ENCODE results near the gene DISC1. TPM values are rescaled to one million over a fixed set of nuclear protein-coding genes. Genes with fewer than 3 reads are reported as not detected.

DISC1 gene
- total RNA-seq, 2 experiments from 2014 or later = 2.8 to 3.9 TPM

DNA sequence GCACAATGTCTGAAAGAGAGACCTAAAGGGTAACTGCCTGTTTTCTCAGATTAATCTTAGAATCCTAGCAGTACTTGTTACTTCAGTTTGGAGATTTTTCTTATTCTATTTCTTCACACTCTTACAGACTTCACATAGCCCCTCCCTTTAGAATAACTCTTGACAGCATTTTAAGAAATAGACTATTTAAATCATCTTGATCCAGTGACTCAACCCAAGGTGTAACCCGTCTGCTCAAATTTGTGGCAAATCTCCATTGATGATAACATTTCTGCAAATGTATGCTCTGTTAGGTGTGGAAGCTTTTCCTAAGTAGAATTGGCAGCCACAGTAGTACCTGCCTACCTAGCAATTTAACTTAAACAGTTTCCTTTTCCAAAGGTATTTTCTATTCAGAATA lies 391.2 kb downstream of the DISC1 start:
- no peak for DNase-seq
- no peak overlapping the region for H3K27ac Mint-ChIP-seq
- H3K27me3 Mint-ChIP-seq = no peaks in the 10 kb centered on the region
- ChIA-PET POLR2A (interaction anchor here (0.6 kb wide), 1 partner anchor 53 kb away, joined by 4 read pairs; no protein-coding TSS in a partner anchor), CTCF (no interaction called here)
- no peaks in the 10 kb centered on the region for H3K9me3 Mint-ChIP-seq
- intact Hi-C loops (cut with micrococcal nuclease) = no loop called here
- no peaks in the 10 kb centered on the region for H3K36me3 Mint-ChIP-seq
- H3K4me3 Mint-ChIP-seq = no peak overlapping the region
- H3K4me1 Mint-ChIP-seq (ENCODE audit: low read depth) = no peaks in the 10 kb centered on the region

DNA sequence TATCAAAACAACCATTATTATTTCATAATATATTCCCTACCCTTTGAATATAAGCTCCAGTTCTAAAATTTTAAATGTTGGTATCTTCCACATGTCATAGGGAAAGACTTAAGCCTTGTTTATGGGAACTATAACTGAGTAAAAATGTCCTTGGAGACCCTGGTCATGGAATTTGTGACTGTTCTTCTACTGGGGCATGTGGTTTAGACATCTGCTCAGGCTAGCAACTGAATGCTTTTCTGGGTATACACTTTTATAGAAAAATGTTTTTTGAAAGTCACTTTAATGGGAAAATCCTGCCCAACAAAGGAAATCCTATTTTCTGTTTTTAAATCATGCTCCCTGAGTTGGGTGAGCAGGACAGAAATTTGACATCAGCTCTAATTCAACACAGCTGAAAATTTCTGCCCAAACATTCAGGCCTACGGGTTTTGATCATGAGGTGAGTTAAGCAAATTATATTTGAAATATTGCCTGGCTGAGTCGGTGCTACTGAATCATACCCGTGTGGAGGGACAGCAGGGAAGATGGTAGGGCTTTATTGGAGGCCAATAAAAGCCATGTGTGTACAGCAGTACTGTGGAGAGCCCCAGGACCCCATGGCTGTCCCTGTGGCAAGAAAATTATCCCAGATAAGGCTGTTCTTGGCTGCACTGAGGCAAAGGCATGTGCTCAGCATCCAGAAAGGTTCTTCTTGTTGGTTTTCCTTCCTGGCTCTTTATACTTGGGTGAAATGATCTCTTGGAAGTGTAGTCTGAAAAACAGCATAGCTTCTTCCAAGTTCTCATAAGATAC lies 391.8 kb downstream of the DISC1 start:
- no peaks in the 10 kb centered on the region for H3K4me1 Mint-ChIP-seq (ENCODE audit: low read depth)
- CTCF ChIA-PET = no interaction called here
- H3K9me3 Mint-ChIP-seq = no peaks in the 10 kb centered on the region
- DNase-seq = no peak
- H3K4me3 Mint-ChIP-seq = no peak overlapping the region
- no peaks in the 10 kb centered on the region for H3K36me3 Mint-ChIP-seq
- H3K27ac Mint-ChIP-seq = no peak overlapping the region
- intact Hi-C loops (cut with micrococcal nuclease) = no loop called here
- POLR2A ChIA-PET = no interaction called here
- H3K27me3 Mint-ChIP-seq = no peaks in the 10 kb centered on the region

DNA sequence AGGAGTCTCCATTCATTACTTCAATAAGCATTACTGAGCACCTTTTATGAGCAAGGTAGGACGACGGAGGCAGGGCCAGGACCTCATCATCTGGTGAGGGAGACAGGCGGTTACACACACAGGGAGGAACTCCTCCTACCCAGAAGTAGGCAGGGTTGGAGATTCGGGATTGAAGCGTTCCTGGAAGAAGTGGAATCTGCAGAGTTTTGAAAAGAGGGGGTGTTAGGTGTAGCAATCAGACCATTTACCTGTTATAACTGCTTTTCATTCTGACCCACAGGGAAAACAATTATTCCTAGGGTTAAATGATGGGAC lies 392.4 kb downstream of the DISC1 start:
- Mint-ChIP-seq H3K27me3 (no peaks in the 10 kb centered on the region), H3K27ac (no peak overlapping the region), H3K4me3 (no peak overlapping the region), H3K36me3 (no peaks in the 10 kb centered on the region), H3K4me1 (ENCODE audit: low read depth) (no peaks in the 10 kb centered on the region), H3K9me3 (no peaks in the 10 kb centered on the region)
- DNase-seq = no peak
- intact Hi-C loops (cut with micrococcal nuclease) = no loop called here
- POLR2A ChIA-PET = no interaction called here
- CTCF ChIA-PET = no interaction called here

DNA sequence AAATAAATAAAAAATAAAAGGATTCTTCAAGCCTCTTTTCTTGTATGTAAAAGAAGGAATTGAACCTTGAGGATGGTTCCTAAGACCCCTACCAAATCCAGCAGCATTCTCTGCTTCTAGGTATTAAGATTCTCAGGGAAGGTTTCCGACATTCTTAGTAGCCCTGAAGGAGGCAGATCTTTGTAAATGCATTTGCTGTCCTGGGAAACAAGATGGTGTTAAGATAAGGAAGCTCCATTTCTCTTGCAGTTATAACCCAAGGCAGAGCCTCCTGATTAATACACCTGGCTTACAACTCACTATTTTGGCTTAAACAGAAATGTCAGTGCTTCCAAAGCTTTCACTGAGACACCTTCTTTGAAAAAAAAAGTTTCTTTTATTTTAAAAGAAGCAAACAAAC lies 393.8 kb downstream of the DISC1 start:
- no peak for DNase-seq
- H3K4me3 Mint-ChIP-seq = no peak overlapping the region
- intact Hi-C loops (cut with micrococcal nuclease) = no loop called here
- no peaks in the 10 kb centered on the region for H3K9me3 Mint-ChIP-seq
- no peaks in the 10 kb centered on the region for H3K27me3 Mint-ChIP-seq
- no peaks in the 10 kb centered on the region for H3K36me3 Mint-ChIP-seq
- CTCF ChIA-PET = no interaction called here
- POLR2A ChIA-PET = no interaction called here
- H3K27ac Mint-ChIP-seq = no peak overlapping the region
- H3K4me1 Mint-ChIP-seq (ENCODE audit: low read depth) = no peaks in the 10 kb centered on the region

DNA sequence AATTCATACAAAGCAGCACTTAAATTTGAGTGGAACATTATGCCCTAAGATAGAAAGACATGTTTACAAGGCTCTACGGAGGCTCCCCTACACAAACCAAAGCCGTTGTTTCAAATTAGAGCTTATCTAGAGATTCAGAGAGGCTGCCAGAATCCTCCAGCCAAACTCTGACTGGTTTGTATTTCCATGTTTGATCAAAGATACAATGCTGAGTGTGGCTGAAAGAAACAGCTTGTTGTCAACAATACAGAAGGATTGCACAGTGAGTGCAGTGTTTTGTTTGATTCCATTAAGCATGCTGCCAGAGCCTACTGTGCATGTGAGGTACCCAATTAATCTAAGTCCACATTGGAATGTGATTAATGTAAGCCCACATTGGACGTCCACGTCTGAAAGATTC lies 402.7 kb downstream of the DISC1 start:
- Mint-ChIP-seq H3K4me1 (ENCODE audit: low read depth) (no peaks in the 10 kb centered on the region), H3K27me3 (no peaks in the 10 kb centered on the region), H3K4me3 (no peak overlapping the region), H3K27ac (no peak overlapping the region), H3K9me3 (no peaks in the 10 kb centered on the region), H3K36me3 (peaks cover 14% of the 10 kb centered on the region)
- POLR2A ChIA-PET = no interaction called here
- DNase-seq = no peak
- intact Hi-C loops (cut with micrococcal nuclease) = no loop called here
- CTCF ChIA-PET = no interaction called here

DNA sequence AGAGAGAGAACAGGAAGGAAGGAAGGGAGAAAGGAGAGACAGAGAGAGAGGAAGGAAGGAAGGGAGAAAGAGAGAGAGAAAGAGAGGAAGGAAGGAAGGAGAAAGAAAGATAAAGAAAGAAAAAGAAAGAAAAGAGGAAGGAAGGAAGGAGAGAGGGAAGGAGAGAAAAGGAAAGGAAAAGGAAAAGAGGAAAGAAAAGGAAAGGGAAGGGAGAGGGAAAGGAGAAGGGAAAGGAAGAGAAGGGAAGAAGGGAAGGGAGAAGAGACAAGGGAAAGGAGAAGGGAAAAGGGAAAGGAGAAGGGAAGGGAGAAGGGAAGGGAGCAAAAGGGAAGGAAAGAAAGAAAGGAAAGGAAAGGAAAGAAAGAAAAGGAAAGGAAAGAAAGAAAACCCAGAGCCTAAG lies 404.6 kb downstream of the DISC1 start:
- CTCF ChIA-PET = no interaction called here
- Mint-ChIP-seq H3K4me1 (ENCODE audit: low read depth) (no peaks in the 10 kb centered on the region), H3K27me3 (no peaks in the 10 kb centered on the region), H3K36me3 (peaks cover 15% of the 10 kb centered on the region), H3K9me3 (no peaks in the 10 kb centered on the region), H3K4me3 (no peak overlapping the region), H3K27ac (no peak overlapping the region)
- intact Hi-C loops (cut with micrococcal nuclease) = no loop called here
- no peak for DNase-seq
- POLR2A ChIA-PET = no interaction called here

DNA sequence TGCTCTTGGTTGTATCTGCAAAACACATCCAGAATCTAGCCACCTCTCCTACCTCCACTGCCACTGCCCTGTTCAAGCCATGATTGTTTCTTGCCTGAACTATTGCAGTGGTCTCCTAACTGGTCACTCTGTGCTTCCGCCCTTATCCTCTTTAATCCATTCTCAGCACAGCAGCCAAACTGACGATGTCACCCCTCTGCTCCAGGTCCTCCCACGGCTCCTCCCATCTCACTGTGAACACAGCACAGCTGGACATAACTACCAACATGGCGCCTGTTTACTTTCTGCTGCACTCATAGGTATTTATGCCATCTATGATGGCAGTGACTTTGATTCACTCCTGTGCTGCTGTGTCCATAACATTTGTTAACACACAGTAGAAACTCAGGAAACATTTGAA lies 406.7 kb downstream of the DISC1 start:
- DNase-seq = no peak
- Mint-ChIP-seq H3K27me3 (no peaks in the 10 kb centered on the region), H3K4me3 (no peak overlapping the region), H3K9me3 (no peaks in the 10 kb centered on the region), H3K27ac (no peak overlapping the region), H3K4me1 (ENCODE audit: low read depth) (no peaks in the 10 kb centered on the region), H3K36me3 (peaks cover 17% of the 10 kb centered on the region)
- POLR2A ChIA-PET = no interaction called here
- intact Hi-C loops (cut with micrococcal nuclease) = no loop called here
- CTCF ChIA-PET = no interaction called here

DNA sequence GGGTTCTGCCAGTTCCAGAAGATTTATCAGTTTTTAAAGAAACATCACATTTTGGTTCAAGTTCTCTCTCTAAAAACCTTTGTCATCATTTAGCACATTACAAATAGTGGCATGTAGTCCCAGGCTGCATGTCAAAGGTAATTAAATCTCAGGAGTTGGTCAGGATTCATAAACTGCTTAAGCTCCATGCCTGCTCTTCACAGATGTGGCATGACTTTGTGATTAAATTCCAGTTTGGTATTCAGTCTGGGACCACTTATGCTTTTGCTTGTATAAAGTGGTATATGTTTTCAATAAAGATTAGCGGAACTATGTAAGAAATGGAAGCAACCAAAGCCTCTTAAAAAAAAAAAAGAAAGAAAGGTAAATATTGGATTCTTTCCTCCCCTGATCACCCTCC lies 408.0 kb downstream of the DISC1 start:
- ChIA-PET POLR2A (no interaction called here), CTCF (no interaction called here)
- Mint-ChIP-seq H3K27me3 (no peaks in the 10 kb centered on the region), H3K4me1 (ENCODE audit: low read depth) (no peaks in the 10 kb centered on the region), H3K27ac (no peak overlapping the region), H3K4me3 (no peak overlapping the region), H3K9me3 (no peaks in the 10 kb centered on the region), H3K36me3 (peaks cover 15% of the 10 kb centered on the region)
- DNase-seq = no peak
- intact Hi-C loops (cut with micrococcal nuclease) = no loop called here

DNA sequence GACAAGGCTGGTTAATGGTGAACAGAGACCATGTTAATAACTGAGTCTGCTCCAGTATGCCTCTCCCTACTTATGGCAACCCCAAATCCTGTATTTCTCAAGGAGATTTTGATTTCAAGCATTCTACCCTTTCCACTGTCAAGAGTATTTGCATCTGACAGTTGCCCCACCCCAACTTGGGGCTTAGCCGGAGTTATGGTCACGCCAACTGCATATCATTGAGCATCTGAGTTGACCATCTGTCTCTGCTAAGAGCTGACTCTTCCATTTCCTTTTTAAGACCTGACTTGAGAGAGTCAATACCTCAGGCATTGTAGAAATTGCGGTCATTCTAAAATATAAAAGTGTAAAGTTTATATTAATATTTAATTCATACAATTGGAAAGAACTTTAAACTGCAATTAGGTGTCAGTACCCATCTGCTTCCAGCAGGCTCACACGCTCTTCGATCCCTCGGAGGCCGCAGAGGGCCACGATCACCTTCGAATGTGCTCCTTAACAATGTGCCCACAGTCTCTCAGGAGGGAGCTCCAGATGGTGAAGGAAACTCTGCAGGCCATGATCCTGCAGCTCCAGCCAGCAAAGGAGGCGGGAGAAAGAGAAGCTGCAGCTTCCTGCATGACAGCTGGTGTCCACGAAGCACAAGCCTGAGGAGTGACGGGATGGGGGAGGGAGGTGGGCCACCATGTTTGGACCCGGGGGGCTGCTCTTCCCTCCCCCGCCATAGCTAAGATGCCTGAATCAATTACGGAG lies 409.8 kb downstream of the DISC1 start:
- H3K27me3 Mint-ChIP-seq = no peaks in the 10 kb centered on the region
- CTCF ChIA-PET = no interaction called here
- POLR2A ChIA-PET = no interaction called here
- H3K9me3 Mint-ChIP-seq = no peaks in the 10 kb centered on the region
- DNase-seq = no peak
- no peak overlapping the region for H3K27ac Mint-ChIP-seq
- H3K36me3 Mint-ChIP-seq = peaks cover 15% of the 10 kb centered on the region
- intact Hi-C loops (cut with micrococcal nuclease) = no loop called here
- no peak overlapping the region for H3K4me3 Mint-ChIP-seq
- no peaks in the 10 kb centered on the region for H3K4me1 Mint-ChIP-seq (ENCODE audit: low read depth)

DNA sequence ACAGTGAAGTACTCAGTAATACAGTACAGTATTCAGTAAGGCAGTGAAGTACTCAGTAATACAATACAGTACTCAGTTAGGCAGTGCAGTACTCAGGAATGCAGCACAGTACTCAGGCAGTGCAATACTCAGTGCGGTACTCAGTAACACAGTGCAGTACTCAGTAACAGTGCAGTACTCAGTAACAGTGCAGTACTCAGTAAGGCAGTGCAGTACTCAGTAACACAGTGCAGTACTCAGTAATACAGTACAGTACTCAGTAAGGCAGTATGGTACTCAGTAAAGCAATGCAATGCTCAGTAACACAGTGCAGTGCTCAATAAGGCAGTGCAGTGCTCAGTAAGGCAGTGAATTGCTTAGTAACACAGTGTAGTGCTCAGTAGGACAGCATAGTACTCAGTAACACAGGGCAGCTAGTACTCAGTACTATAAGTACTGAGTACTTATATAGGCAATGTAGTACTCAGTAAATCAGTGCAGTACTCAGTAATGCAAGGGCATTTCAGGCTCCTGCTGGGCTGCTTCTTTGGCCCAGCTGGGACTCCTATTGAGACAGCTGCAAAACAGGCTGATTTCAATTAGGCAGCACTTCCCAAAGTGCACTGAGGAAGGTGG lies 411.3 kb downstream of the DISC1 start:
- no peaks in the 10 kb centered on the region for H3K9me3 Mint-ChIP-seq
- H3K36me3 Mint-ChIP-seq = peaks cover 15% of the 10 kb centered on the region
- ChIA-PET POLR2A (no interaction called here), CTCF (no interaction called here)
- H3K27me3 Mint-ChIP-seq = no peaks in the 10 kb centered on the region
- no peak overlapping the region for H3K4me3 Mint-ChIP-seq
- intact Hi-C loops (cut with micrococcal nuclease) = no loop called here
- H3K27ac Mint-ChIP-seq = no peak overlapping the region
- DNase-seq = no peak
- no peaks in the 10 kb centered on the region for H3K4me1 Mint-ChIP-seq (ENCODE audit: low read depth)

DNA sequence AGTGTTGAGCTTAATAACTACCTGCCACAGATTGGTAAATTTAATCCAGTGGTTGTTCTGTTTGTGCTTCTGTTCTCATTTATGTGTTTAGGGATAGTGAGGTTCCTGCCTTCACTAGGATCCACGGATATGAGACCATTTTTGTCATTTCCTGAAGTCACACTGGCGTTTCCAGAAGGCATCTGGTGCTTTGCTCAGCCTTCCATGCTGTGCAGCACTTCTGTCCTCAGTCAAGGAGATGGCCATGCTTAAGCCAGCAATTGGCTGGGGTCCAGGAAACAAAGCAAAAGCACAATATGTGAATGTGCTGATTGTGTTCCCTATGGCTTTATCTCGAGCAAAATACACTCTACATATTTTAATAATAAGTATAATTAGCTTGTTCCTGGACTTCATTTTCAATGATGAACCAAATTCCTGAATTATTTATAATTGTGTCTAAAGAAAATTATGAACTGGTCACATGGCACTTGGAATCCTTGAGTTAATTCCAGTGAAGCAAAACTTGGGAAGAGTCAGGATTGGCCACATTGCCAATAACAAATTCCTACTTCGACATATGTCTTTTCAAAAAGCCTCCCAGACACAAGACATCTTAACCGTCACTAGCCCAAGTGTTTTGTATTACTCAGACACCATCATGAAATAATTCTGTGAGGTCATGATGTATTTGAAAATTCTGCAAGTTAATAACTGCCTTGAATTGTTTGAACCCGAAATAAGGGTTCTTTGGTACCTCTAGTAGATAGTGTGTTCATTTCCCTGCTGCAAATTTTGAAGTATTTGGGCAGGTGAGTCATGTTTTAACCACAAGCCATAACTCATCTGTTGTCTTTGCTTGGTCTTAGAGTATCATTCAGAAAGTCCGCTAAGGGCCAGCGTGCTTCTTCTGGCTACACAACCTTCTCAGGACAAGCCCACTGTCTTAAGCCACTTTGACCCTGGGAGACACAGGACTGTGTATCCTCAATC lies 412.4 kb downstream of the DISC1 start:
- no peak for DNase-seq
- intact Hi-C loops (cut with micrococcal nuclease) = no loop called here
- no peaks in the 10 kb centered on the region for H3K27me3 Mint-ChIP-seq
- no peak overlapping the region for H3K27ac Mint-ChIP-seq
- H3K36me3 Mint-ChIP-seq = peaks cover 12% of the 10 kb centered on the region
- no peaks in the 10 kb centered on the region for H3K4me1 Mint-ChIP-seq (ENCODE audit: low read depth)
- ChIA-PET CTCF (no interaction called here), POLR2A (no interaction called here)
- no peaks in the 10 kb centered on the region for H3K9me3 Mint-ChIP-seq
- no peak overlapping the region for H3K4me3 Mint-ChIP-seq

DNA sequence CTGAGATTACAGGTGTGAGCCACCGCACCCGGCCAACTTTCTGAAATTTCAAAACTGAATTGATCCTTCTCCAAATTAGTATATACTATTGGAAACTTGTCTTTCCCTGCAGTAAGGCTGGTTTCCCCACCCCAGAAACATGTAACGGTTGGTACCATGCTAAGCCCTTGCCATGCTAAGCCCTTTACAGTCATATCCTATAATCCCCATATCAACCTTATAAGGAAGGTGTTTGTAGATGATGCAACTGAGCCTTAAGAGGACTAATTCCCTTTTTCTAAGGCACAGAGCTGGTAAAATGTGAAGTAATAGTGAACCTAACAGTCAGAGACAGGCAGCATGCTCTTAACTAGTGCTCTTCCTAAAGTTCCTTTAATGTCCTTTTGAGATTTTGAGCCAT lies 413.7 kb downstream of the DISC1 start:
- no peaks in the 10 kb centered on the region for H3K9me3 Mint-ChIP-seq
- CTCF ChIA-PET = interaction anchor here (1.1 kb wide), 1 partner anchor 14 kb away, joined by 3 read pairs; no protein-coding TSS in a partner anchor
- no peaks in the 10 kb centered on the region for H3K4me1 Mint-ChIP-seq (ENCODE audit: low read depth)
- H3K4me3 Mint-ChIP-seq = no peak overlapping the region
- POLR2A ChIA-PET = no interaction called here
- DNase-seq = no peak
- intact Hi-C loops (cut with micrococcal nuclease) = loop anchor here (10.0 kb wide), 1 partner anchor 585 kb away; no protein-coding TSS in a partner anchor
- H3K27ac Mint-ChIP-seq = no peak overlapping the region
- no peaks in the 10 kb centered on the region for H3K27me3 Mint-ChIP-seq
- peaks cover 8% of the 10 kb centered on the region for H3K36me3 Mint-ChIP-seq

Data from activated CD4-positive, alpha-beta memory T cell treated with anti-CD3 and anti-CD28 coated beads for 36 hours (primary cell).